ENCODE results near the gene ENTPD5.
"Not testable (repeated sequence)": the region's sequence is repeated elsewhere in the genome, so short reads cannot be mapped to it uniquely, and the experiment has no call there.

ENTPD5 gene

DNA sequence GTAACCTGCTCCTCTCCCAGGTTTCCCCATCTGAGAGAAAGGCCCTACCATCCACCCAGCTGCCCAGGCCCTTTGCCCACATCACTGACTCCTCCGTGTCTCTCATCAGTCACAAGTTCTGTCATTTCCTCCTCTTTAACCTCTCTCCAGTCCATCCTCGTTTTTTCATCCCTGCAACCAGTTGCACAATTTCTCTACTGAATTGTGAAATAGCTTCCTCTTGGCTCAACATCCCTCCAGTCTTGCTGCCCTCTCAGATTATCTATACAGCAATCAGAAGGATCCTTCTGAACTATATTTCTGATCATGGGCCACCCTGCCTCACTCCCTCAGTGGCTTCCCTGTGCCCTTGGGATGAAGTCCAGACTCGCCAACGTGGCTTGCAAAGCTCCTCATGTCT, 76.0 kb downstream of the ENTPD5 start:
- DNase-seq, result no peak

- no peak for DNase-seq
Measured at GRCh38 chr14:73942180-73942579, 76.9 kb downstream of the ENTPD5 start.

DNA sequence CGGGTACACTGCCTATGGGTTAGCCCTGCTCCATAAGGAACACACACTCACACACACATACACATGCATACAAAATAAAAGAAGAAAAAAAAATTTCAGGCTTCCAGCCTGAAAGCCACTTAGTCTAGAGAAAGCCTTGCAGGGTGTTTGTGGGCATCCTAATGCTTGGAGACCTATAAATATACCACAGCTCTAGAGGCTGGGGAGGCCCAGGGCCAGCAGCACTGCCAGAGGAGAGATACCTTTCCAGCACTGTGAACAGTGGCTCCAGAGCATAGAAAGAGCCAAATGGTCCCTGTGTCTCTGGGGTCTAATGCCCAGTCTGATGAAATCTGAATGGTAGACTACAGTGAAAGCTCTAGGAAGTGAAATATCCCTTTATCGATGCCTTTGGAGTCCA, 82.1 kb downstream of the ENTPD5 start:
- DNase-seq, result no peak

DNA sequence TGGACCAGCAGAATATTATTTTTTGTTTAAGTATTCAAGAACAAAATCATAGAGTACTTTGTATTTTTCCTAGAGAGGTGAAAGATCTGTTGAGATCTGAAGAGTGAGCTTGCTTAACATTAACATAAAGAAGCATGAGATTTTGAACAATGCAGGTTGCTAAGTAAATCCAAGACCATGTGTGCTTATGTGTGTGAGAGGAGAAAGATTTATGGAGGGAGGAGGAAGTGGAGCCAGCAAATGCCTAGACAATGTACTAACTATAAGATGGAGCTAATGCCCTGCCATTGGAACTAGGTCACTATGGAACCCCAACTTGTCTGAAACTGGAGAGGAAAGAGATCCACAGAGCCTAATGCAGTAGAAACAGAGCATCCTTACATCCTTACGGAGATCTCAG, 82.5 kb downstream of the ENTPD5 start:
- DNase-seq, result no peak

GRCh38 chr14:73935666-73936065, 83.4 kb downstream of the ENTPD5 start:
- DNase-seq, result peak; percentile 6

DNA sequence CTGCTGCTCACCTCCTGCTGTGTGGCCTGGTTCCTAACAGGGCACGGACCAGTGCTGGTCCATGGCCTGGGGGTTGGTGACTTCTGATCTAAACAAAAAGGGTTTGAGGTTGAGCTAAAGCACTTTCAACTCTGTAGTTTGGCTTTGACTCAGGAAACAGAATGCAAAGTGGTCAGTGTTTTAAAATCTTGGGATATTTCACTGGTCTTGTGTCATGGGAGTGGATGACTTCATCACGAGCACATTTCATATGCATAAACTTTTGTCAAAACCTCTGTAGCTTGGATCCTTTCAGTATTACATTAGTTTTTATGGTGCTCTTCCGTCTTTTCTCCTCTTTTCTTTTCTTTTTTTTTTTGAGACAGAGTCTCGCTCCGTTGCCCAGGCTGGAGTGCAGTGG, 94.8 kb downstream of the ENTPD5 start:
- DNase-seq, result no peak

DNA sequence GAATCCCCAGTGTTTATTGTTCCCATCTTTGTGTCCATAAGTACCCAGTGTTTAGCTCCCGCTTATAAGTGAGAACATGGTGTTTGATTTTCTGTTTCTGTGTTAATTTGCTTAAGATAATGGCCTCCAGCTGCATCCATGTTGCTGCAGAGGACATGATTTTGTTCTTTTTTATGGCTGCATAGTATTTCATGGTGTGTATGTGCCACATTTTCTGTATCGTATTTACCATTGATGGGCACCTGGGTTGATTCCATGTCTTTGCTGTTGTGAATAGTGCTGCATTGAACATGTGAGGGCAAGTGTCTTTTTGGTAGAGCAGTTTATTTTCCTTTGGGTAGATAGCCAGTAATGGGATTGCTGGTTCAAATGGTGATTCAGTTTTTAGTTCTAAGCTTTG, 99.6 kb downstream of the ENTPD5 start:
- DNase-seq, result not testable (repeated sequence)

- no peak for DNase-seq
Measured at GRCh38 chr14:73916324-73916723, 102.8 kb downstream of the ENTPD5 start.

DNA sequence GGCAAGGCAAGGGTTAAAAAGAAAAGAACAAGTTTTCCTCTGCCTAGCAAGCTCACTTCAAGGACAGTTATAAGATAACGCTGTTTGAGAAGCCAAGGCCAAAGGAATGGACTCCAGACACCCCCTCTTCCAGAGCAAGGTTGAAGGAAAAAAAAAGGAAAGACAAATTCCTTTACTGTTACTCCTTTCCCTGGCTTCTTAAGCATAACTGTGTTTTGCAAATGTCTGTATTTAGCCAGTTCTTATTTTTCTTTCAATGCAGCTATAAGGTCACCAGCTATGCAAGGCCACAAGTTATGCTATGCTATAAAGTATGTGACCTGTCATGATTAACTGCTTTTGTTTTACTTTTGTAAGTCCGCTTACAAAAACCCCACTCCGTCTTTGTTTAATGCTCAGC, 105.8 kb downstream of the ENTPD5 start:
- DNase-seq, result no peak

DNA sequence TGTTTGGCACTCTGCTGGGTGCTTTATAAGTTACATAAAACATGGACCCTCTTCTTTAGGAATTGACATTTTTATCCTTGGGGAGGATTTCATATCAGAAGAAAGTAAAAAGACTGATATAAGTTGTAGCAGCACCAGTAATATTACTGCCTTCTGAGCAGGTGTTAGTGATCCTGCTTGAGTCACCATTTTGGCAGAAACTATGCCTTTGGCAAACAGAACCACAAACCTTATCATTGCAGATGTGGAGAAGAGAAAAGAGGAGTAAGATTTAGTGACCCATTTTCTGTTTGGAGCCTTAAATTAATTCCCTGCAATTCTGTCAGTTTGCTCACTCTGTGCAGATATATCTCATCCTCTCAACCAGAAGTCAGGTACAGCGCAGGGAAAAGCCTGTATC, 109.4 kb downstream of the ENTPD5 start:
- no peak for DNase-seq
